AG04450 (cell line): ENCODE data around the gene WDR70. TPM values are rescaled to one million over a fixed set of nuclear protein-coding genes. Genes with fewer than 3 reads are reported as not detected.
"Not testable (repeated sequence)": the region's sequence is repeated elsewhere in the genome, so short reads cannot be mapped to it uniquely, and the experiment has no call there.

ENCODE experiments used
- CTCF ChIA-PET: fragments of 300-600, 350-600 bp; formaldehyde crosslinking; extraction: SDS; loops from one replicate; lab custom pipeline; 2022; ENCODE audit warnings: antibody characterized with exemption, inconsistent platforms; lab: Charles Lee
- POLR2A ChIA-PET: fragments of 350-600 bp; formaldehyde crosslinking; extraction: SDS; loops from one replicate; lab custom pipeline; 2021; ENCODE audit warnings: antibody characterized with exemption, inconsistent platforms; lab: Yijun Ruan, JAX
- DNase-seq: peaks from one replicate; pipeline ENCODE4 v3.0.0-alpha.2; 2011; ENCODE audit warnings: low read depth, low spot score
- H3K27ac ChIP-seq: one replicate; pipeline ENCODE4 v1.5.1; 2012; ENCODE audit warnings: low read depth, low read length, control low read depth
- H3K27me3 ChIP-seq: one replicate; pipeline ENCODE4 v1.6.0; 2012; ENCODE audit warnings: low read length; ENCODE audit not compliant: control insufficient read depth, insufficient read depth
- H3K4me3 ChIP-seq: 2 replicates; pipeline ENCODE4 v1.5.1; 2011; ENCODE audit warnings: mild to moderate bottlenecking, low read depth, low read length, control low read depth
- H3K9me3 ChIP-seq: 2 replicates; pipeline ENCODE4 v1.5.1; 2012; ENCODE audit warnings: low read length; ENCODE audit not compliant: control insufficient read depth, insufficient read depth
- CTCF ChIP-seq: IDR thresholded peaks from 2 replicates; pipeline ENCODE4 v1.5.1; 2011; ENCODE audit warnings: low read depth, low read length, control low read depth, inconsistent platforms
- polyA plus RNA-seq: library from polyadenylated mRNA; depleted of rRNA; stranded (reverse); fragments of >200 nt; gene quantifications from 2 replicates; pipeline ENCODE4 v1.2.3, GENCODE V29; 2011

WDR70 gene
- polyA plus RNA-seq, 1 experiment: 38.5 TPM

GRCh38 chr5:37471666-37472197 lies 92.6 kb downstream of the WDR70 start:
- Histone ChIP-seq H3K9me3 (peaks cover 3% of the 10 kb centered on the region; the same call in 1 of the 2 replicates), H3K27me3 (no peaks in the 10 kb centered on the region), H3K27ac (no peak overlapping the region), H3K4me3 (no peak overlapping the region)
- DNase-seq: no peak
- ChIA-PET POLR2A (no interaction called here), CTCF (no interaction called here)
- TF ChIP-seq CTCF: no peak

DNA sequence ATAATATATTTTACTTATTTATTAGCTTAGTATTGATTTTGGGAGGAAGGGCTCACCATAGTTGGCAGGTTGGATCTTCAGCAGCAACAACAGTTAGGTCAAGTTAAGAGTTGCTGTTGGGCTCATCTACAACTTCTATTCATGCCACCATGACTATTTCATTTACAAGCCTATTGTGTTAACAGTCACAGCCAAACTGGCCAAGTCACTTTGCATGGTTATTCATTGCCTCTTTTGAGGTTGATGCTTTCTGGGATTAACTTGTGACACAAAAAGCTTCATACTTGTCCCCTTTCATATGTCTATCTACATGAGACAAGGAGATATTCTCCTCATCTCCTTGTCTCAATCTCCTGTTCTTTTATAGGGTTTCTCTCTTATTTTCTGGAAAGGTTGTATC lies 98.3 kb downstream of the WDR70 start:
- no peak overlapping the region for H3K4me3 ChIP-seq
- ChIA-PET CTCF (no interaction called here), POLR2A (no interaction called here)
- DNase-seq: no peak
- H3K9me3 ChIP-seq: peaks cover 8% of the 10 kb centered on the region
- no peak overlapping the region for H3K27ac ChIP-seq
- TF ChIP-seq CTCF: no peak
- no peaks in the 10 kb centered on the region for H3K27me3 ChIP-seq

DNA sequence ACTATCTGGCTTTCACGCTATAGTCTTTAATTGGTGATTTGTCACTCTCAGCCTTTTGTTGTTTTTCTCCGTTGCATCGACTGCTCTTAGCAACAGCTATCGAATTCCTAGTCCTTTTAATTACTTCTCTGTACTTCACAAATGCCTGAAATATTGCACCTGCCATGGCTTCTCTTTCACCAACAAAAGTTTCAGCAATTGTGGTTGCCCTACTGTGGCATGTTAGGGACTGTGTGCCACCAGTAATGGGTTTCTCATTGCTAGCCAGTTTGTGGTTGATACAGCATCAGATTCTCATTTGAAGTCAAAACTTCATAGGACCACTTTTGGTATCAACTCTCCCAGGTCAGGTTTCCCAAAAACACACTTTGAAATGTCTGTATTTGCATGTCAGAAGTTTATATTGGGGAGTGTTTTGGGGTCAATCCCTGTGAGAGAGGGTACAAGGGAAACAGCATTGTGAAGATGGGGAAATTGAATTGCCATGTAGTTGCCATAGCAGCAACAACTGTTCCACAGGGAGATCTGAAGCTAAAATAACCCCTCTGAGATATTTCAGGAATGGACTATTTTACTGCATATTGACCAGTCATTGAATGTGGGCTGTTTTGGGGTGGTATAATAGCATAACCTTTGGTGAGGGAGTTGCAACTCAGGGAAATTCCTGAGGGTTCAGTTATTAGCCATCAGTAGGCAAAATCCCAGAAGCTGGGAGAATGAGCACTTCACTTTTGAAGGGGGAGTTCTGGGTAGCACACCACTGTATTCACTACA lies 99.2 kb downstream of the WDR70 start:
- Histone ChIP-seq H3K4me3 (no peak overlapping the region), H3K27ac (no peak overlapping the region), H3K27me3 (no peaks in the 10 kb centered on the region), H3K9me3 (peaks cover 8% of the 10 kb centered on the region)
- ChIA-PET POLR2A (no interaction called here), CTCF (no interaction called here)
- no peak for TF ChIP-seq CTCF
- DNase-seq: no peak

DNA sequence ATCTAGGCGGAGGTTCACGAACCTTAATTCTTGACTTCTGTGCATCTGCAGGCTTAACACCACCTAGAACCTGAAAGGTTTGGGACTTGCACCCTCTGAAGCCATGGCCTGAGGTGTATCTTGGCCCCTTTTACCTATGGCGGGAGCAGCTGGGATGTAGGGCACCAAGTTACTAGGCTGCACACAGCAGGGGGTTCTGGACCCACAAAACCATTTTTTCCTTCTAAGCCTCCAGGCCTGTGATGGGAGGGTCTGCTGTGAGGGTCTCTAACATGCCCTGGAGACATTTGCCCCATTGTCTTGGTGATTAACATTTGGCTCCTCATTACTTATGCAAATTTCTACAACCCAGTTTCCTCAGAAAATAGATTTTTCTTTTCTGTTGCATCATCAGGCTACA lies 102.3 kb downstream of the WDR70 start:
- POLR2A ChIA-PET, H3K27me3 ChIP-seq, DNase-seq, H3K4me3 ChIP-seq, H3K27ac ChIP-seq, H3K9me3 ChIP-seq, CTCF ChIA-PET: not testable (repeated sequence)

GRCh38 chr5:37490120-37490810 lies 111.1 kb downstream of the WDR70 start:
- H3K9me3 ChIP-seq: no peaks in the 10 kb centered on the region
- no peak for DNase-seq
- no peak overlapping the region for H3K4me3 ChIP-seq
- no peaks in the 10 kb centered on the region for H3K27me3 ChIP-seq
- ChIA-PET POLR2A (no interaction called here), CTCF (no interaction called here)
- no peak overlapping the region for H3K27ac ChIP-seq
- no peak for TF ChIP-seq CTCF
